ENCODE measurements around the gene ZC2HC1C. TPM values are rescaled to one million over a fixed set of nuclear protein-coding genes. Genes with fewer than 3 reads are reported as not detected.

ZC2HC1C gene
- total and polyA plus RNA-seq, 5 donors = 6.9 to 10.8 (median 8.9) TPM

DNA sequence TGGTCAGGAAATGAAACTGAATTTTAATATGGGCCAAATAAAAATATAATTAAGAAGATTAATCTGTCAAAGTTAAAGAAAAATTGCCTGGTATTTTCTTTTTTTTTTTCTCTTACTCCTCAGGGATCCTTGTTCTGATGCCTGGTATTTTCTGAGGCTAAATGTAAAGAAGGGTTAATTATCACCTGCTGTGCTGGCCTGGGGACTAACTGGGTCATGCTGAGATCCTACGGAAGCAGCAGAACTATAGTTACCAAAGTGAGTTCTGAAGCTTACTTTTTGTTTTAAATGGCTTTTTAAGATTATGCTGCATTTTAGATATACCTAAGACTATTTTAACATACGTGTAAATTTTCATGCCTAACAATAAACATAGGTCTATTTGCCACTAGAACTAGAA is 23.3 kb downstream of the ZC2HC1C start:
- H3K4me1 ChIP-seq (ENCODE audit: control insufficient read depth, insufficient read depth, low read length) = no peaks in the 10 kb centered on the region
- no peak overlapping the region for H3K4me3 ChIP-seq (ENCODE audit: low read length)
- no peak overlapping the region for H3K27ac ChIP-seq (ENCODE audit: low read length)
- ATAC-seq (no peak), DNase-seq (no peak)
- 79% methylated on average over 2 of the region's 2 CpGs for WGBS
- no peaks in the 10 kb centered on the region for H3K9me3 ChIP-seq (ENCODE audit: control insufficient read depth, low read length)
- intact Hi-C loops (cut with DNase I) = loop anchor here in 1 of 4 donors (10.0 kb wide), 1 partner anchor 178 kb away; no protein-coding TSS in a partner anchor
- H3K27me3 ChIP-seq (ENCODE audit: control insufficient read depth, insufficient read depth) = no peaks in the 10 kb centered on the region

DNA sequence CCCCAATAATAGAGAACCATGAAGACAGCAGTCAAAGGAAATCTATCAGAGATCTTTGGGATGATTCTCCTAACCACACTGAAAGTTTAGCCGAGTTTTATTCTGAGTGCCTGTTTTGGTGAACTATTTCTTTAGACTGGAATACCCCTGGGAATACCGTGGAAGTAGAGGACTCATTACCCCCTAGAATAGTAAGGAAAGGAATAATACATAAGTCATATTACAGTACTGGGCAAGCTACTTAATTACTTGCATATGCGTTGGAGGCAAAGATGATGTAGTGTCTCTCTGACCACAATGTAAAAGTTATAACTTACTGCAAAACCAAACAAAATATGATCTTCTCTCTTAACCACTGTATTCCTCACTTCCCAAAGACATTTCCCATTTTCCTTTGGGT is 25.5 kb downstream of the ZC2HC1C start:
- Histone ChIP-seq H3K27ac (ENCODE audit: low read length) (no peak overlapping the region), H3K9me3 (ENCODE audit: control insufficient read depth, low read length) (no peaks in the 10 kb centered on the region), H3K4me3 (ENCODE audit: low read length) (no peak overlapping the region), H3K27me3 (ENCODE audit: control insufficient read depth, insufficient read depth) (no peaks in the 10 kb centered on the region), H3K4me1 (ENCODE audit: control insufficient read depth, insufficient read depth, low read length) (no peaks in the 10 kb centered on the region)
- 88% methylated on average over 3 of the region's 3 CpGs for WGBS
- intact Hi-C loops (cut with DNase I) = loop anchor here in 1 of 4 donors (10.0 kb wide), 1 partner anchor 180 kb away; no protein-coding TSS in a partner anchor
- no peak for DNase-seq
- ATAC-seq = no peak

DNA sequence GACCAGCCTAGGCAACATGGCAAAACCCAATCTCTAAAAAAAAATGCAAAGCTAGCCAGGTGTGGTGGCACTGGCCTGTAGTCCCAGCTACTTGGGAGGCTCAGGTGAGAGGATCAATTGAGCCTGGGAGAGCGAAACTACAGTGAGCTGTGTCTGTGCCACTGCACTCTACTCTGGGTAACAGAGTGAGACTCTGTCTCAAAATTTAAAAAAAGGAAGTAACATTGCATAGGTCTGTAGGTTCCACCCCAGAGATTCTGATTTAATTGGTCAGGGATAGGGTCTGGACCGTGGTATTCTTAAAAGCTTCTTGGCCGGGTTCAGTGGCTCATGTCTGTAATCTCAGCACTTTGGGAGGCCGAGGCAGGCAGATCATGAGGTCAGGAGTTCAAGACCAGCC is 26.2 kb downstream of the ZC2HC1C start:
- Histone ChIP-seq H3K27me3 (ENCODE audit: control insufficient read depth, insufficient read depth) (no peaks in the 10 kb centered on the region), H3K4me1 (ENCODE audit: control insufficient read depth, insufficient read depth, low read length) (no peaks in the 10 kb centered on the region), H3K9me3 (ENCODE audit: control insufficient read depth, low read length) (no peaks in the 10 kb centered on the region), H3K27ac (ENCODE audit: low read length) (no peak overlapping the region), H3K4me3 (ENCODE audit: low read length) (no peak overlapping the region)
- intact Hi-C loops (cut with DNase I) = loop anchor here in 1 of 4 donors (10.0 kb wide), 1 partner anchor 181 kb away; no protein-coding TSS in a partner anchor
- ATAC-seq (no peak), DNase-seq (no peak)
- WGBS = 91% methylated on average over 4 of the region's 4 CpGs

DNA sequence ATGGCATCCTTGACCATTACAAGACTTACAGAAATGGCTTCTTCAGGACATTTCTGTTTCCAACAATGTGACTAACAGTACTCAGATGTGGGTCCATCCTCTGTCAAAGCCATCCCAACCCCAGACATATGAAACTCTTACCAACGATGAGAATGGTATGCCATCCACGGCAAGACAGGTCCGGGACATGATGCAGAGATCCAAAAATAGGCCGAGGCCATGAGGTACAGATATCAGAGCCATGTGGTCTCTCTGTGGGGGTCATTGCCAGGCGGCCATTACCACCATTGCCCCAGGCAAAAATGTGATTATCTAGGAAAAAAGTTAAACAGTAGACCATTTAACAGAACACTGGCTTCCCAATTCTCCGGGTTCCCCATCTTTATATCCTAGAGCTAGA is 27.5 kb downstream of the ZC2HC1C start:
- Histone ChIP-seq H3K9me3 (ENCODE audit: control insufficient read depth, low read length) (no peaks in the 10 kb centered on the region), H3K4me1 (ENCODE audit: control insufficient read depth, insufficient read depth, low read length) (no peaks in the 10 kb centered on the region), H3K27ac (ENCODE audit: low read length) (no peak overlapping the region), H3K27me3 (ENCODE audit: control insufficient read depth, insufficient read depth) (no peaks in the 10 kb centered on the region), H3K4me3 (ENCODE audit: low read length) (no peak overlapping the region)
- DNase-seq = no peak
- no peak for ATAC-seq
- intact Hi-C loops (cut with DNase I) = loop anchor here in 1 of 4 donors (10.0 kb wide), 1 partner anchor 182 kb away; no protein-coding TSS in a partner anchor
- 65% methylated on average over 6 of the region's 6 CpGs for WGBS

DNA sequence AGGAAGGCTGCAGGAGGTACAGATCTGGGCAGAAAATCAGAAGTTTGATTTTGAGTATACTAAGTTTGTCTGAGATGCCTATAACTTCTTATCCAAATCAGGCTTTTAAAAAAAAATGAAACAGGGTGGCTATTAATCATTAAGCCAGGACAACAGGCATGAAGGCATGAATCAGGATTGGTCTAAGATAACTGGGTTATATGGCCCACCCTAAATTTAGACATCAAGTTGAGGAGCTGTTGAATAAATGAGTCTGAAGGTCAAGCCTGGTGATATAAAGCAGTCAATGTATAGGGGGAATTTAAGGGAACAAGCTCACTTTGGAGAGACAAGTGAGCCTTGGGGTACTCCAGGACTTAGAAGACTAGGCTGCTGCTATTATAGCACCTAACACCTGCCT is 28.8 kb downstream of the ZC2HC1C start:
- ATAC-seq (no peak), DNase-seq (no peak)
- H3K9me3 ChIP-seq (ENCODE audit: control insufficient read depth, low read length) = no peaks in the 10 kb centered on the region
- no peak overlapping the region for H3K4me3 ChIP-seq (ENCODE audit: low read length)
- H3K27me3 ChIP-seq (ENCODE audit: control insufficient read depth, insufficient read depth) = no peaks in the 10 kb centered on the region
- H3K27ac ChIP-seq (ENCODE audit: low read length) = no peak overlapping the region
- intact Hi-C loops (cut with DNase I) = loop anchor here in 1 of 4 donors (10.0 kb wide), 1 partner anchor 183 kb away; no protein-coding TSS in a partner anchor
- no peaks in the 10 kb centered on the region for H3K4me1 ChIP-seq (ENCODE audit: control insufficient read depth, insufficient read depth, low read length)

DNA sequence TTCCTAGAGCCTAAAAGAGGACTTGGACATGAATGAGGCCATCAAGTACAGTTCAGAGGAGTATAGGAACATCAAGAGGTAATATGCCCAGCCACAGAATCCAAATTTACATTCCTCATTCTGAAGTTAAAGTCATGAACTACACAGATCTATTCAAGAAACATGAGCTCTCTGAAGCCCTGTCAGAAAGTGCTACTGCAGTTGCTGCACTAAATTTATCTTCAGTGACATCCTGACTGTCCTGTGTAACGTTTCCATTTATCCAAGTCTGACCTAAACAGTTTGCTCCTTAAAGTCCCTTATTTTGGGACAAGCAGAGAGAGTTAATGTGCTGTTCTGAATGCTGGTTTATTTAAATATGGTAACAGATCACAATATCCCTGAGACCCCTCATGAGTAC is 29.2 kb downstream of the ZC2HC1C start:
- Histone ChIP-seq H3K4me1 (ENCODE audit: control insufficient read depth, insufficient read depth, low read length) (no peaks in the 10 kb centered on the region), H3K4me3 (ENCODE audit: low read length) (no peak overlapping the region), H3K9me3 (ENCODE audit: control insufficient read depth, low read length) (no peaks in the 10 kb centered on the region), H3K27me3 (ENCODE audit: control insufficient read depth, insufficient read depth) (no peaks in the 10 kb centered on the region), H3K27ac (ENCODE audit: low read length) (no peak overlapping the region)
- DNase-seq = no peak
- 53% methylated on average over 1 of the region's 1 CpG for WGBS
- intact Hi-C loops (cut with DNase I) = loop anchor here in 1 of 4 donors (10.0 kb wide), 1 partner anchor 184 kb away; no protein-coding TSS in a partner anchor
- no peak for ATAC-seq

DNA sequence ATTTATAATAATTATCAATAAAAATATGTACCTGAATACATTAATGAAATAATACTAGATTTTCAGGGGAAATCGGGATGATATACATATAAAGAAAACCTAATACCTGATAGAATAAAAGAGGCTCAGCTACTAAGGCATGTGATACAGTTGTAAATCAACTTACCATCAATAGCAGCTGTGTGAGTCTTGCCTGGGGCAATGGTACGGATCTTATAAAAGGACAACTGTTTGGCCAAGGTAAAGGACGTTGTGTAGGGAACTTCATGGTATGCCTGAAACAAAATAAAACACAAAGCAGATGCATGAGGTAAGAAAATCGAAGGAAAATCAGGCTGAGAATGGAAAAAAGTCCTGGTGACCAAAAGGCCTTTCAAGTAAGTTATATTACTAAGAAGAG is 32.0 kb downstream of the ZC2HC1C start:
- WGBS = 90% methylated on average over 4 of the region's 4 CpGs
- DNase-seq (no peak), ATAC-seq (no peak)
- Histone ChIP-seq H3K27me3 (ENCODE audit: control insufficient read depth, insufficient read depth) (no peaks in the 10 kb centered on the region), H3K4me3 (ENCODE audit: low read length) (no peak overlapping the region), H3K4me1 (ENCODE audit: control insufficient read depth, insufficient read depth, low read length) (no peaks in the 10 kb centered on the region), H3K9me3 (ENCODE audit: control insufficient read depth, low read length) (no peaks in the 10 kb centered on the region), H3K27ac (ENCODE audit: low read length) (no peak overlapping the region)
- intact Hi-C loops (cut with DNase I) = no loop called here

DNA sequence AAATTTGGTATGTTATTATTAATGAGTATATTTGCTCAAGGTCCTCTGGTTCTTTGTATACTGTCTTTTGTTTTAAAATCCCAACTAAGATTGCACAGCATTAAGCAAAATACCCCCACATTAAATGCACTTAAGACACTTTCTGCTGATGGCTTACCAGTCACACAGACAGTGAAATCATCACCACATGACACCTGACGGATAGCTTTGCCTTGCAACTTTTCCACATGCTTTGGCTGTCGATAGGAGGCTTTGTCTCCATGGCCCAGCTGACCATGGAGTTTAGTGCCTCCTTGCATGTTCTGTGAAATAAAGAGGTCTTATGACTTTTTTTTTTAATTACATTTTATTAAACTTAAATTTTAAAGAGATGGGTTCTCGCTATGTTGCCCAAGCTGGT is 37.7 kb downstream of the ZC2HC1C start:
- no peak for DNase-seq
- WGBS = 75% methylated on average over 3 of the region's 3 CpGs
- intact Hi-C loops (cut with DNase I) = no loop called here
- no peak overlapping the region for H3K27ac ChIP-seq (ENCODE audit: low read length)
- no peak overlapping the region for H3K4me3 ChIP-seq (ENCODE audit: low read length)
- H3K9me3 ChIP-seq (ENCODE audit: control insufficient read depth, low read length) = no peaks in the 10 kb centered on the region
- no peaks in the 10 kb centered on the region for H3K27me3 ChIP-seq (ENCODE audit: control insufficient read depth, insufficient read depth)
- no peaks in the 10 kb centered on the region for H3K4me1 ChIP-seq (ENCODE audit: control insufficient read depth, insufficient read depth, low read length)
- no peak for ATAC-seq

DNA sequence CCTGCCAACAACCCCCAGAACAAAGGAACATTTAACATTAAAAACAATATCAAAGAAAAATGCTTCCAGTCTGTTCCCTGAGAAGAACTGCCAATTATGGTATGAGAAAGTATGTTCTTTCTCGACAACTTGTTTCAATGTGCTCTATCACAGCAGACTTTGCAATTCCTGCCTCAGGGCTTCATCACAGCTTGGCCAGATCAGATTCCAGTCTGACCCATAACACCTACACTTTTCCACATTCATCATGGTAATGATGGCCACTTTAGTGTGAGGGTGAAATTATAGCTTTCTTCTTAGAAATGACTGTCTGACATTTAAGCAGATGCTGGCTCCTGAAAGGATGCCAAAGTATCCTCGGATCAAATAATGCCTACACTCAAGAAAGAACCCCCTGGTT is 40.4 kb downstream of the ZC2HC1C start:
- intact Hi-C loops (cut with DNase I) = no loop called here

DNA sequence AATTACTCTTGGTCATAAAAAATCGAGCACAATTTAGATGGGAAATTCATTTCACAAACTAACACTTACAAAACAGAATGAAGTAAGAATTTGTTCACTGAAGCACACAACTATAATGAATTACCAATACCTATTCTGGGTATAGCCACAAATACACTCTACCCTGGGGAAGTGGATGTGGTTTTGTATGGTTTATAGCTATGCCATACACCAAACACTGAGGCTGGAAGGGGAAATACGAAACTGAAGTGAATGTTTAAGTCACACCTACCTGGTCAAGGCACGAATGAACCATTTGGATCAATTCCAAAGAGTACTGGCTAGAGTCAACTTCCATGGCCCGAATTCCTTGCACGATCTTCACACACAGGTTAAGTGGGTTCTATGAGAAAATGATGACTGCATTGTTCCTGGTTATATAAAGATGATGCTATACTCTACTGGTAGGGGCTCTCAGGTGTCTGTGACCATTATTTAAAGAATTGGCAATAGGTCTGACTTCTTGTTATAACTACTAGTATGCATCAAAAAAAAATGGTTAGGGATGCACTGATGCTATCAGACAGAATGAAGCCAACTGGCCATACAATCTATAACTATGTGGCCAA is 44.6 kb downstream of the ZC2HC1C start:
- ATAC-seq (no peak), DNase-seq (no peak)

More for the DNA sequence above, 40.4 kb downstream of the ZC2HC1C start:
- no peaks in the 10 kb centered on the region for H3K27me3 ChIP-seq (ENCODE audit: control insufficient read depth, insufficient read depth)
- no peaks in the 10 kb centered on the region for H3K9me3 ChIP-seq (ENCODE audit: control insufficient read depth, low read length)
- no peaks in the 10 kb centered on the region for H3K4me1 ChIP-seq (ENCODE audit: control insufficient read depth, insufficient read depth, low read length)
- no peak overlapping the region for H3K4me3 ChIP-seq (ENCODE audit: low read length)
- 90% methylated on average over 2 of the region's 2 CpGs for WGBS
- no peak overlapping the region for H3K27ac ChIP-seq (ENCODE audit: low read length)
- no peak for ATAC-seq
- no peak for DNase-seq

DNA sequence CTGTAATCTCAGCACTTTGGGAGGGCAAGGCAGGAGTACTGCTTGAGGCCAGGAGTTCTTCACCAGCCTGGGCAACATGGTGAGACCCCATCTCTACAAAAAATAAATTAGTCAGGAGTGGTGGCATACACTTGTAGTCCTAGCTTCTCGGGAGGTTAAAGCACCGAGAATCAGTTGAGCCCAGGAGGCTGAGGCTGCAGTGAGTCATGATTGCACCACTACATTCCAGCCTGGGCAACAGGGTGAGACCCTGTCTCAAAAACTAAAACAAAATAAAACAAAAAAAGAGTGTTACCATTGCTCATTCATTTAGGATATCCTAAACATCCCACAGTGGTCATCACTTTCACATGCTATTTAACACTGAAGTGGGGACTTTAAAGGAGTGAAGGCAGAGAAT is 49.6 kb downstream of the ZC2HC1C start:
- H3K27ac ChIP-seq (ENCODE audit: low read length) = no peak overlapping the region
- WGBS = 95% methylated on average over 2 of the region's 2 CpGs
- ATAC-seq (no peak), DNase-seq (no peak)
- no peaks in the 10 kb centered on the region for H3K9me3 ChIP-seq (ENCODE audit: control insufficient read depth, low read length)
- no peaks in the 10 kb centered on the region for H3K27me3 ChIP-seq (ENCODE audit: control insufficient read depth, insufficient read depth)
- intact Hi-C loops (cut with DNase I) = no loop called here
- H3K4me3 ChIP-seq (ENCODE audit: low read length) = no peak overlapping the region
- no peaks in the 10 kb centered on the region for H3K4me1 ChIP-seq (ENCODE audit: control insufficient read depth, insufficient read depth, low read length)

More for the DNA sequence above, 44.6 kb downstream of the ZC2HC1C start:
- intact Hi-C loops (cut with DNase I) = no loop called here
- Histone ChIP-seq H3K27me3 (ENCODE audit: control insufficient read depth, insufficient read depth) (no peaks in the 10 kb centered on the region), H3K4me1 (ENCODE audit: control insufficient read depth, insufficient read depth, low read length) (no peaks in the 10 kb centered on the region), H3K27ac (ENCODE audit: low read length) (no peak overlapping the region), H3K9me3 (ENCODE audit: control insufficient read depth, low read length) (no peaks in the 10 kb centered on the region), H3K4me3 (ENCODE audit: low read length) (no peak overlapping the region)
- WGBS = 82% methylated on average over 5 of the region's 5 CpGs
